HepG2 (cell line): ENCODE results near the gene NOSIP. TPM values are rescaled to one million over a fixed set of nuclear protein-coding genes. Genes with fewer than 3 reads are reported as not detected.

Experiments used
- DMAP1 ChIP-seq: IDR thresholded peaks from 2 replicates; pipeline ENCODE4 v1.6.1; 2016
- FLYWCH1 ChIP-seq: sonication (generic); formaldehyde crosslinking; IDR thresholded peaks from 2 replicates; pipeline ENCODE4 v1.8.1; 2023; ENCODE audit warnings: mild to moderate bottlenecking, missing genetic modification reagents
- GABPB1 ChIP-seq: IDR thresholded peaks from 2 replicates; pipeline ENCODE4 v1.6.1; 2016; ENCODE audit warnings: mild to moderate bottlenecking, missing genetic modification reagents, moderate library complexity, missing compliant biosample characterization
- GATAD2A ChIP-seq: IDR thresholded peaks from 2 replicates; pipeline ENCODE4 v1.6.1; 2016
- HNRNPL ChIP-seq: fragments of 200-400 bp; formaldehyde crosslinking; IDR thresholded peaks from 2 replicates; pipeline ENCODE4 v1.6.1; 2017; ENCODE audit warnings: mild to moderate bottlenecking, low read depth, low read length
- HOXA3 ChIP-seq: sonication (generic); formaldehyde crosslinking; IDR thresholded peaks from 2 replicates; pipeline ENCODE4 v1.5.0; 2020; ENCODE audit warnings: missing genetic modification reagents
- KDM5B ChIP-seq: sonication (generic); formaldehyde crosslinking; IDR thresholded peaks from 2 replicates; pipeline ENCODE4 v1.4.0; 2020; ENCODE audit warnings: missing genetic modification reagents, mild to moderate bottlenecking, borderline replicate concordance
- KLF9 ChIP-seq: IDR thresholded peaks from 2 replicates; pipeline ENCODE4 v1.6.1; 2016; ENCODE audit warnings: low read depth
- ZFP41 ChIP-seq: sonication (generic); formaldehyde crosslinking; IDR thresholded peaks from 2 replicates; pipeline ENCODE4 v1.4.0; 2020; ENCODE audit warnings: mild to moderate bottlenecking, missing genetic modification reagents, borderline replicate concordance
- ZNF263 ChIP-seq: sonication (generic); formaldehyde crosslinking; IDR thresholded peaks from 2 replicates; pipeline ENCODE4 v1.4.0; 2020; ENCODE audit warnings: missing genetic modification reagents
- polyA plus RNA-seq, 8 experiments: library from polyadenylated mRNA; depleted of rRNA in 3 of 8; stranded (reverse) in 7 of 8; unstranded in 1 of 8; fragments of >200 nt; fragmentation: Illumina TruSeq in 4 of 8; extraction: Trizol in 4 of 8; gene quantifications; 2 replicates each; pipeline versions ENCODE4 v1.2.1 to v1.2.3, GENCODE V29; 2011 to 2016; ENCODE audit warnings: low read depth in 4 of 8, missing spikeins in 1 of 8, mixed read lengths in 1 of 8; ENCODE audit not compliant: insufficient read depth in 1 of 8
- total RNA-seq, 5 experiments: library from RNA; depleted of rRNA; stranded (reverse); fragments of >200 nt; fragmentation: Illumina TruSeq; extraction: Trizol; gene quantifications; 2 replicates each; pipeline ENCODE4 v1.2.3, GENCODE V29; 2016; ENCODE audit warnings: low read depth in 1 of 5
- TF ChIP-seq, protein P1 (sequence below): sonication (generic); formaldehyde crosslinking; IDR thresholded peaks from 2 replicates; pipeline ENCODE4 v1.4.0; 2020; ENCODE audit warnings: mild to moderate bottlenecking, missing genetic modification reagents
- TF ChIP-seq, protein P2 (sequence below): IDR thresholded peaks from 2 replicates; pipeline ENCODE4 v1.6.1; 2016; ENCODE audit warnings: mild to moderate bottlenecking, missing biosample characterization, missing genetic modification reagents
- TF ChIP-seq, protein P3 (sequence below): sonication (generic); formaldehyde crosslinking; IDR thresholded peaks from 2 replicates; pipeline ENCODE4 v1.8.0; 2022; ENCODE audit warnings: mild to moderate bottlenecking, missing genetic modification reagents, moderate library complexity
- TF ChIP-seq, protein P4 (sequence below), 2 experiments: sonication (generic) in 1 of 2; formaldehyde crosslinking in 1 of 2; IDR thresholded peaks; 2 replicates each; pipeline versions ENCODE4 v1.4.0 to v1.6.1; 2016 to 2020; ENCODE audit warnings: borderline replicate concordance in 1 of 2, low read depth in 1 of 2, mild to moderate bottlenecking in 1 of 2, missing genetic modification reagents in 1 of 2
- TF ChIP-seq, protein P5 (sequence below): IDR thresholded peaks from 2 replicates; pipeline ENCODE4 v1.6.1; 2012; ENCODE audit warnings: low read length, improper control_type of control experiment

The NOSIP gene
- total and polyA plus RNA-seq, 2 of the 13 experiments (the other 11 are each of a cell fraction or from before 2014, with no cell fraction given) = 54.3 to 78.0 TPM

DNA sequence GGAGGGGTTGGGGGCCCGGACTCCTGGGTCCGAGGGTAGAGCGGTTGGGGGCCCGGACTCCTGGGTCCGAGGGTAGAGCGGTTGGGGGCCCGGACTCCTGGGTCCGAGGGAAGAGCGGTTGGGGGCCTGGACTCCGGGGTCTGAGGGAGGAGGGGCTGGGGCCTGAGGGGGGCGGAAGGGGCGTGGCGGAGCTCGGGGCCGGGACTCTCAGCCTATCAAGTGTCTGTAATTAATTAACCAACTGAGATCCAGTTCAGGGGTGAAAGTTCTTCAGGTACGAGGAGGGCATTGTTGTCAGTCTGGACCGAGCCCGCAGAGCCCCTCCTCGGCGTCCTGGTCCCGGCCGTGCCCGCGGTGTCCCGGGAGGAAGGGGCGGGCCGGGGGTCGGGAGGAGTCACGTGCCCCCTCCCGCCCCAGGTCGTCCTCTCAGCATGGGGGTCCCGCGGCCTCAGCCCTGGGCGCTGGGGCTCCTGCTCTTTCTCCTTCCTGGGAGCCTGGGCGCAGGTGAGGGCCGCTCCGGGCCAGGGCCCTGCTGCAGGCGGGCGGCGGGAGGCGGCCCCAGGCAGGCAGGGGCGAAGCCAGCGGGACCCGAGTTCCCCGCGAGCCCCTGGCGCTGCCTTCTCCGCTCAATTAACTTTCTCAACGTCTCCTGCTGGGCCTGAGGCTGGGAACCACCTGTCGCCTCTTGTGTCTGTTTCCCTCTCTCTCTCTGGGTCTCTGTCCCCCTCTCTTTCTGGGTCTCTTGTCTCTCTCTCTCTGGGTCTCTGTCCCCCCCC is 67.2 kb downstream of the NOSIP start (continued):
- TF ChIP-seq, protein P1, sequence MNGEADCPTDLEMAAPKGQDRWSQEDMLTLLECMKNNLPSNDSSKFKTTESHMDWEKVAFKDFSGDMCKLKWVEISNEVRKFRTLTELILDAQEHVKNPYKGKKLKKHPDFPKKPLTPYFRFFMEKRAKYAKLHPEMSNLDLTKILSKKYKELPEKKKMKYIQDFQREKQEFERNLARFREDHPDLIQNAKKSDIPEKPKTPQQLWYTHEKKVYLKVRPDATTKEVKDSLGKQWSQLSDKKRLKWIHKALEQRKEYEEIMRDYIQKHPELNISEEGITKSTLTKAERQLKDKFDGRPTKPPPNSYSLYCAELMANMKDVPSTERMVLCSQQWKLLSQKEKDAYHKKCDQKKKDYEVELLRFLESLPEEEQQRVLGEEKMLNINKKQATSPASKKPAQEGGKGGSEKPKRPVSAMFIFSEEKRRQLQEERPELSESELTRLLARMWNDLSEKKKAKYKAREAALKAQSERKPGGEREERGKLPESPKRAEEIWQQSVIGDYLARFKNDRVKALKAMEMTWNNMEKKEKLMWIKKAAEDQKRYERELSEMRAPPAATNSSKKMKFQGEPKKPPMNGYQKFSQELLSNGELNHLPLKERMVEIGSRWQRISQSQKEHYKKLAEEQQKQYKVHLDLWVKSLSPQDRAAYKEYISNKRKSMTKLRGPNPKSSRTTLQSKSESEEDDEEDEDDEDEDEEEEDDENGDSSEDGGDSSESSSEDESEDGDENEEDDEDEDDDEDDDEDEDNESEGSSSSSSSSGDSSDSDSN = peak; percentile 62; the same call in 1 of the 2 replicates
- no peak for TF ChIP-seq HNRNPL
- 0 out of 2 replicates have a peak, but pooled peaks have one; percentile 25 for TF ChIP-seq GATAD2A (CRISPR knock-in tag)
- no peak for TF ChIP-seq FLYWCH1 (CRISPR knock-in tag)
- TF ChIP-seq DMAP1 (CRISPR knock-in tag) = peak; percentile 66; the same call in 1 of the 2 replicates
- peak; percentile 62; the same call in 1 of the 2 replicates for TF ChIP-seq HOXA3 (CRISPR knock-in tag)
- TF ChIP-seq GABPB1 = peak; percentile 76
- TF ChIP-seq ZFP41 (CRISPR knock-in tag) = no peak
- TF ChIP-seq KLF9 = no peak
- TF ChIP-seq, protein P2, sequence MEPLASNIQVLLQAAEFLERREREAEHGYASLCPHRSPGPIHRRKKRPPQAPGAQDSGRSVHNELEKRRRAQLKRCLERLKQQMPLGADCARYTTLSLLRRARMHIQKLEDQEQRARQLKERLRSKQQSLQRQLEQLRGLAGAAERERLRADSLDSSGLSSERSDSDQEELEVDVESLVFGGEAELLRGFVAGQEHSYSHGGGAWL (CRISPR knock-in tag) = peak; percentile 88
- TF ChIP-seq, protein P3, sequence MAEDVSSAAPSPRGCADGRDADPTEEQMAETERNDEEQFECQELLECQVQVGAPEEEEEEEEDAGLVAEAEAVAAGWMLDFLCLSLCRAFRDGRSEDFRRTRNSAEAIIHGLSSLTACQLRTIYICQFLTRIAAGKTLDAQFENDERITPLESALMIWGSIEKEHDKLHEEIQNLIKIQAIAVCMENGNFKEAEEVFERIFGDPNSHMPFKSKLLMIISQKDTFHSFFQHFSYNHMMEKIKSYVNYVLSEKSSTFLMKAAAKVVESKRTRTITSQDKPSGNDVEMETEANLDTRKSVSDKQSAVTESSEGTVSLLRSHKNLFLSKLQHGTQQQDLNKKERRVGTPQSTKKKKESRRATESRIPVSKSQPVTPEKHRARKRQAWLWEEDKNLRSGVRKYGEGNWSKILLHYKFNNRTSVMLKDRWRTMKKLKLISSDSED (CRISPR knock-in tag) = no peak
- TF ChIP-seq, protein P4, sequence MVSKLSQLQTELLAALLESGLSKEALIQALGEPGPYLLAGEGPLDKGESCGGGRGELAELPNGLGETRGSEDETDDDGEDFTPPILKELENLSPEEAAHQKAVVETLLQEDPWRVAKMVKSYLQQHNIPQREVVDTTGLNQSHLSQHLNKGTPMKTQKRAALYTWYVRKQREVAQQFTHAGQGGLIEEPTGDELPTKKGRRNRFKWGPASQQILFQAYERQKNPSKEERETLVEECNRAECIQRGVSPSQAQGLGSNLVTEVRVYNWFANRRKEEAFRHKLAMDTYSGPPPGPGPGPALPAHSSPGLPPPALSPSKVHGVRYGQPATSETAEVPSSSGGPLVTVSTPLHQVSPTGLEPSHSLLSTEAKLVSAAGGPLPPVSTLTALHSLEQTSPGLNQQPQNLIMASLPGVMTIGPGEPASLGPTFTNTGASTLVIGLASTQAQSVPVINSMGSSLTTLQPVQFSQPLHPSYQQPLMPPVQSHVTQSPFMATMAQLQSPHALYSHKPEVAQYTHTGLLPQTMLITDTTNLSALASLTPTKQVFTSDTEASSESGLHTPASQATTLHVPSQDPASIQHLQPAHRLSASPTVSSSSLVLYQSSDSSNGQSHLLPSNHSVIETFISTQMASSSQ (IDR thresholded peaks at IDR 0.05; ENCODE audit: low read depth) = peak; percentile 74
- TF ChIP-seq, protein P4 (CRISPR knock-in tag; IDR thresholded peaks at IDR 0.05; ENCODE audit: borderline replicate concordance) = peak; percentile 94
- TF ChIP-seq, protein P5, sequence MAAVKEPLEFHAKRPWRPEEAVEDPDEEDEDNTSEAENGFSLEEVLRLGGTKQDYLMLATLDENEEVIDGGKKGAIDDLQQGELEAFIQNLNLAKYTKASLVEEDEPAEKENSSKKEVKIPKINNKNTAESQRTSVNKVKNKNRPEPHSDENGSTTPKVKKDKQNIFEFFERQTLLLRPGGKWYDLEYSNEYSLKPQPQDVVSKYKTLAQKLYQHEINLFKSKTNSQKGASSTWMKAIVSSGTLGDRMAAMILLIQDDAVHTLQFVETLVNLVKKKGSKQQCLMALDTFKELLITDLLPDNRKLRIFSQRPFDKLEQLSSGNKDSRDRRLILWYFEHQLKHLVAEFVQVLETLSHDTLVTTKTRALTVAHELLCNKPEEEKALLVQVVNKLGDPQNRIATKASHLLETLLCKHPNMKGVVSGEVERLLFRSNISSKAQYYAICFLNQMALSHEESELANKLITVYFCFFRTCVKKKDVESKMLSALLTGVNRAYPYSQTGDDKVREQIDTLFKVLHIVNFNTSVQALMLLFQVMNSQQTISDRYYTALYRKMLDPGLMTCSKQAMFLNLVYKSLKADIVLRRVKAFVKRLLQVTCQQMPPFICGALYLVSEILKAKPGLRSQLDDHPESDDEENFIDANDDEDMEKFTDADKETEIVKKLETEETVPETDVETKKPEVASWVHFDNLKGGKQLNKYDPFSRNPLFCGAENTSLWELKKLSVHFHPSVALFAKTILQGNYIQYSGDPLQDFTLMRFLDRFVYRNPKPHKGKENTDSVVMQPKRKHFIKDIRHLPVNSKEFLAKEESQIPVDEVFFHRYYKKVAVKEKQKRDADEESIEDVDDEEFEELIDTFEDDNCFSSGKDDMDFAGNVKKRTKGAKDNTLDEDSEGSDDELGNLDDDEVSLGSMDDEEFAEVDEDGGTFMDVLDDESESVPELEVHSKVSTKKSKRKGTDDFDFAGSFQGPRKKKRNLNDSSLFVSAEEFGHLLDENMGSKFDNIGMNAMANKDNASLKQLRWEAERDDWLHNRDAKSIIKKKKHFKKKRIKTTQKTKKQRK = no peak
- peak; percentile 82 for TF ChIP-seq ZNF263
- peak; percentile 57; the same call in 1 of the 2 replicates for TF ChIP-seq KDM5B
